OCI-LY7 (cell line): ENCODE results near the gene SFRP5. TPM values are rescaled to one million over a fixed set of nuclear protein-coding genes. Genes with fewer than 3 reads are reported as not detected.

Source experiments
- BruUV-seq: library from RNA; stranded (reverse); fragments of 400-500 nt; replicated peaks from 2 replicates; lab custom pipeline; 2021; lab: Mats Ljungman, UMichigan
- CTCF ChIA-PET: fragments of 300-600 bp; sonication (Branson Sonifier 250); formaldehyde crosslinking; loops from one replicate; lab custom pipeline; 2022; ENCODE audit warnings: antibody characterized with exemption; ENCODE audit not compliant: unreplicated experiment; lab: Charles Lee
- POLR2A ChIA-PET: fragments of 300-600 bp; sonication (Branson Sonifier 250); formaldehyde crosslinking; loops from one replicate; lab custom pipeline; 2022; ENCODE audit warnings: antibody characterized with exemption; lab: Charles Lee
- DNase-seq: peaks from one replicate; pipeline ENCODE4 v3.0.0-alpha.2; 2015; ENCODE audit warnings: low spot score
- H2AFZ ChIP-seq: fragments of 200-600 bp; sonication (generic), shearing (Covaris generic); 2 replicates; pipeline ENCODE4 v1.6.1; 2014; ENCODE audit warnings: mild to moderate bottlenecking, antibody characterized with exemption, low read length, moderate library complexity
- H3K27ac ChIP-seq: fragments of 200-600 bp; sonication (generic); 2 replicates; pipeline ENCODE4 v1.5.1; 2014; ENCODE audit warnings: mixed run types, low read depth, mild to moderate bottlenecking, moderate library complexity, low read length, inconsistent platforms; ENCODE audit not compliant: poor library complexity, severe bottlenecking
- H3K36me3 ChIP-seq: fragments of 200-600 bp; sonication (generic); 2 replicates; pipeline ENCODE4 v1.6.1; 2014; ENCODE audit warnings: mild to moderate bottlenecking, antibody characterized with exemption, low read length, moderate library complexity, mixed read lengths; ENCODE audit not compliant: insufficient read depth
- H3K4me1 ChIP-seq: fragments of 200-600 bp; sonication (generic); 2 replicates; pipeline ENCODE4 v1.5.1; 2014; ENCODE audit warnings: mild to moderate bottlenecking, low read length; ENCODE audit not compliant: insufficient read depth, poor library complexity, severe bottlenecking
- H3K4me2 ChIP-seq: fragments of 200-600 bp; sonication (generic); 2 replicates; pipeline ENCODE4 v1.6.1; 2014; ENCODE audit warnings: mild to moderate bottlenecking, low read length
- H3K4me3 ChIP-seq: fragments of 200-600 bp; sonication (generic); 2 replicates; pipeline ENCODE4 v1.5.1; 2014; ENCODE audit warnings: mild to moderate bottlenecking, low read depth, low read length; ENCODE audit not compliant: poor library complexity, severe bottlenecking
- H3K79me2 ChIP-seq: fragments of 200-600 bp; sonication (generic); 2 replicates; pipeline ENCODE4 v1.6.1; 2016; ENCODE audit warnings: low read depth, mild to moderate bottlenecking, low read length, moderate library complexity, mixed read lengths; ENCODE audit not compliant: insufficient read depth
- H3K9me2 ChIP-seq: fragments of 200-600 bp; sonication (generic); 2 replicates; pipeline ENCODE4 v1.6.1; 2016; ENCODE audit warnings: mild to moderate bottlenecking, low read length, mixed read lengths; ENCODE audit not compliant: insufficient read depth
- H3K9me3 ChIP-seq: fragments of 200-600 bp; sonication (generic); 2 replicates; pipeline ENCODE4 v1.6.1; 2014; ENCODE audit warnings: mild to moderate bottlenecking, mixed run types, low read length, mixed read lengths
- H4K20me1 ChIP-seq: fragments of 200-600 bp; sonication (generic); 2 replicates; pipeline ENCODE4 v1.6.1; 2014; ENCODE audit warnings: mild to moderate bottlenecking, antibody characterized with exemption, low read length, moderate library complexity, mixed read lengths; ENCODE audit not compliant: insufficient read depth
- EZH2phosphoT487 ChIP-seq: fragments of 200-600 bp; sonication (generic); IDR thresholded peaks from 2 replicates; pipeline ENCODE4 v1.6.1; 2018; ENCODE audit warnings: low read depth, borderline replicate concordance, mild to moderate bottlenecking, mixed run types, antibody characterized with exemption, low read length, moderate library complexity, mixed read lengths
- intact Hi-C: fragments of 100-400 bp; cut with micrococcal nuclease; formaldehyde crosslinking; loops from one replicate; pipeline ENCODE4 v1.10.0; 2022; ENCODE audit not compliant: unreplicated experiment
- total RNA-seq, 2 experiments: library from RNA; depleted of rRNA in 1 of 2; stranded (reverse); fragments of >200 nt in 1 of 2; shearing (Covaris generic) in 1 of 2; gene quantifications; 2 replicates each; pipeline ENCODE4 v1.2.3, GENCODE V29; 2014 to 2022
- TF ChIP-seq, protein P1 (sequence below): fragments of 200-600 bp; sonication (generic); conservative IDR thresholded peaks from 2 replicates; pipeline ENCODE4 v1.5.1; 2014; ENCODE audit warnings: mild to moderate bottlenecking, antibody characterized with exemption, low read length, moderate library complexity, mixed read lengths

The SFRP5 gene
- total RNA-seq, 2 experiments from 2014 or later, result not detected

DNA sequence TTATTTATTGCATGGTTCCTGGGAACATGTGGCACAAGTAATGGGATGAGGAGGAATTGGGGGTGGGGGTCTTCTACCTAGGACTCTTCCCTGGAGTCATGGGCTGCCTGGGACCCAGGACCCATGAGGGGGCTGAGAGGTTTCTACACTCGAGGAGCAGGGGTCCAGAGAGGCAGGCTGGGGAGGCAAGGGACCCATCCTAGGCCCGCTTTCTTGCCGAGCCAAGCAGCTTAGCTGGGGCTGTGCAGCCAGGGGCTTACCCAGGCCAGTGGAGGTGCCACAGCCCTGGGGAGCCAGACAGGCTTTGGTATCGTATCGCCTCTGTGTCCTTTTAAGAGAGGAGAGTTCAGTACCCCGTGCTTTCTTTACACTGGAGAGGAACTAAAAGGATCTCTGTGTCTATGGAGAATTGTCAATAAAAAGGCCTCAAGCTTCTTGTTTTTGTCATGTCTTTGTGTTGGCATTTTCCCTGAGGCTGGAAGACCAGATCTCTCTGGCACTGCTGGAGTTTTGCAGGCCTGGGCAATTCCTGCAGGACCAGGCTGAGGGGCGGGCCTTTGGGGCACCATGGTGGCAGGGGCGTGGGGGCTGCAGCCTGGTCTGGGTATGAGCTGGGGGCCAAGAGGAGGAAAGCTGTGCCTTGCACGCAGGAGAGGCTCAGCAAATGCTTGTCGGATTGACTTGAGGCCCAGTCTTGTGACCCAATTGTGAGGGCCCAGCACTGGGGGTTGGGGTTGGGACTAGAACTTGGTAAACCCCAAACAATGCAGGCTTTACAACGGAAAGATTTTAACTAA is 11.1 kb downstream of the SFRP5 start:
- no TSS peak for BruUV-seq

DNA sequence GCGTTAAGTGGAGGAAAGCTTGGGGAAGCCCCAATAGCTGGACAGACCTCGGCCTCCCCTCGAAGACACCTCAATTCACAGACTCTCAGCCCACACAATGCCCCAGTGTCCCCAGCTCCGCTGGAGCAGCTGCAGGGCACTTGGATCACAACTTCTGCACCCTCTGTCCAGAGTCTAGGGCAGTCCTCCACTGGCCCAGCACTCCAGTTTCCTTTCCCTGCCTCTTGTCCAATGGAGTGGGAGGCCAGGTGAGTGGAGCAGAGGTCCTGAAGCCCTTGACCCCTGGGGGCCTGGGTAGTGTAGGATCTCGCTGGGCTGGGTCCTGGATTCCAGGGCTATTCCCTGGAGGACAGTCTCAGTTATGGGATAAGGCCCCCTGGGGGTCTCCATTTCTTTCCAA is 11.9 kb downstream of the SFRP5 start:
- CTCF ChIA-PET, result no interaction called here
- Histone ChIP-seq H3K4me1 (peaks cover 22% of the 10 kb centered on the region), H3K79me2 (no peaks in the 10 kb centered on the region), H2AFZ (no peak overlapping the region), H3K4me3 (no peak overlapping the region), H3K36me3 (peaks cover 44% of the 10 kb centered on the region), H4K20me1 (no peaks in the 10 kb centered on the region), H3K9me2 (no peaks in the 10 kb centered on the region), H3K27ac (no peak overlapping the region), H3K4me2 (no peak overlapping the region), H3K9me3 (no peaks in the 10 kb centered on the region)
- BruUV-seq, result no TSS peak
- POLR2A ChIA-PET, result no interaction called here
- TF ChIP-seq EZH2phosphoT487, result no peak
- TF ChIP-seq, protein P1, sequence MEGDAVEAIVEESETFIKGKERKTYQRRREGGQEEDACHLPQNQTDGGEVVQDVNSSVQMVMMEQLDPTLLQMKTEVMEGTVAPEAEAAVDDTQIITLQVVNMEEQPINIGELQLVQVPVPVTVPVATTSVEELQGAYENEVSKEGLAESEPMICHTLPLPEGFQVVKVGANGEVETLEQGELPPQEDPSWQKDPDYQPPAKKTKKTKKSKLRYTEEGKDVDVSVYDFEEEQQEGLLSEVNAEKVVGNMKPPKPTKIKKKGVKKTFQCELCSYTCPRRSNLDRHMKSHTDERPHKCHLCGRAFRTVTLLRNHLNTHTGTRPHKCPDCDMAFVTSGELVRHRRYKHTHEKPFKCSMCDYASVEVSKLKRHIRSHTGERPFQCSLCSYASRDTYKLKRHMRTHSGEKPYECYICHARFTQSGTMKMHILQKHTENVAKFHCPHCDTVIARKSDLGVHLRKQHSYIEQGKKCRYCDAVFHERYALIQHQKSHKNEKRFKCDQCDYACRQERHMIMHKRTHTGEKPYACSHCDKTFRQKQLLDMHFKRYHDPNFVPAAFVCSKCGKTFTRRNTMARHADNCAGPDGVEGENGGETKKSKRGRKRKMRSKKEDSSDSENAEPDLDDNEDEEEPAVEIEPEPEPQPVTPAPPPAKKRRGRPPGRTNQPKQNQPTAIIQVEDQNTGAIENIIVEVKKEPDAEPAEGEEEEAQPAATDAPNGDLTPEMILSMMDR, result no peak
- DNase-seq, result no peak
- intact Hi-C loops, result loop anchor here (1.0 kb wide), 1 partner anchor 109 kb away; no protein-coding TSS in a partner anchor

More for the DNA sequence above, 11.1 kb downstream of the SFRP5 start:
- Histone ChIP-seq H3K4me1 (peaks cover 29% of the 10 kb centered on the region), H3K36me3 (peaks cover 38% of the 10 kb centered on the region; the same call in 1 of the 2 replicates), H4K20me1 (no peaks in the 10 kb centered on the region), H3K4me2 (no peak overlapping the region), H3K27ac (no peak overlapping the region), H3K9me3 (no peaks in the 10 kb centered on the region), H2AFZ (no peak overlapping the region), H3K9me2 (no peaks in the 10 kb centered on the region), H3K4me3 (no peak overlapping the region), H3K79me2 (no peaks in the 10 kb centered on the region)
- intact Hi-C loops, result no loop called here
- TF ChIP-seq EZH2phosphoT487, result no peak
- TF ChIP-seq, protein P1, result no peak
- POLR2A ChIA-PET, result interaction anchor here (0.6 to 0.7 kb wide), 2 partner anchors 138 to 209 kb away, joined by 3 to 4 read pairs; no protein-coding TSS in a partner anchor
- no peak for DNase-seq
- CTCF ChIA-PET, result no interaction called here
